VCaP (cell line): ENCODE results near the gene CCDC112.

Experiments
- H3K27ac ChIP-seq: fragments of 450-650 bp; 2 replicates; pipeline ENCODE4 v1.5.1; 2017
- TF ChIP-seq, protein P1 (sequence below): fragments of 450-650 bp; conservative IDR thresholded peaks from 2 replicates; pipeline ENCODE4 v1.5.1; 2017; ENCODE audit warnings: mild to moderate bottlenecking, moderate library complexity

Gene CCDC112, protein sequence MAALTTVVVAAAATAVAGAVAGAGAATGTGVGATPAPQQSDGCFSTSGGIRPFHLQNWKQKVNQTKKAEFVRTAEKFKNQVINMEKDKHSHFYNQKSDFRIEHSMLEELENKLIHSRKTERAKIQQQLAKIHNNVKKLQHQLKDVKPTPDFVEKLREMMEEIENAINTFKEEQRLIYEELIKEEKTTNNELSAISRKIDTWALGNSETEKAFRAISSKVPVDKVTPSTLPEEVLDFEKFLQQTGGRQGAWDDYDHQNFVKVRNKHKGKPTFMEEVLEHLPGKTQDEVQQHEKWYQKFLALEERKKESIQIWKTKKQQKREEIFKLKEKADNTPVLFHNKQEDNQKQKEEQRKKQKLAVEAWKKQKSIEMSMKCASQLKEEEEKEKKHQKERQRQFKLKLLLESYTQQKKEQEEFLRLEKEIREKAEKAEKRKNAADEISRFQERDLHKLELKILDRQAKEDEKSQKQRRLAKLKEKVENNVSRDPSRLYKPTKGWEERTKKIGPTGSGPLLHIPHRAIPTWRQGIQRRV

DNA sequence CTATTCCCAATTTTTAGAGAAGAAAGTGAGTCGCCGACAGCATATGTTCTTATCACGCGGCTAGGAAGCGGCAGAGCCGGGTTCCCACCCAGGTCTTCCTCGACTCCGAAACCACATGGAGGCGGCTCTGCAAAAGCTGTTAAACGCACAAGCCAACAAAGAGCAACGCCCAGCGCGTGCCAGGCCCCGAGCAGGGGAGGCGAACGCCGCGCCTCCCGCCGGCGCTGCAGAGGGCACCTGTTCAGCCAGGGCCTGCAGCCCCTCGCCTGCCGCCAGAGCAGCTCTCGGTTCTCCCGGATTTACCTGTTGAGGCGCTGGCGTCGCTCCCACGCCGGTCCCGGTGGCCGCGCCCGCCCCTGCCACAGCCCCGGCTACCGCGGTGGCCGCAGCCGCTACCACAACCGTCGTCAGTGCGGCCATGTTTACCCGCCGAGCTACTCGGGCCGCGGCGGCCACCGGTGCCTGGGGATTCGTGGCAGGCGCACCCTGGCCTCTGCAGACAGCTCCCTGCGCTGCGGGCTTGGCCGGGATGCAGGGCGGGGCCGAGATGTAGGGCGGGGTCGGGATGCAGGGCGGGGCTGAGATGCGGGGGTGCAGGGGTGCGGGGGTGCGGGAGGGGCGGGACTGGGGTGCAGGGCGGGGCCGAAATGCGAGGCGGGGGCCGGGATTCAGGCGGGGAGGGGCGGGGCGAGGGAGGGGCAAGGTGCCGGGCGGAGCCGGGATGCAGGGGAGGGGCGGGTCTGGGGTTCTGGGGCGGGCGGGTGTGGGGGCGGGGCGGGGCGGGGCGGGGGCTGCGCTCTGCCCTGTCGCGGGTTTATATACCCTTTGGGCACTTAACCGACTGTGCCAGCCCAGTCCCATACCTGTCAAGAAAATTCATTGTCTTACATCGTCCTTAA, at the start of gene CCDC112:
Gene CCDC112 (minus strand): TSS at position 531 of the 899 bp plus-strand sequence. CDS start 111 bp downstream, at position 420.
- H3K27ac ChIP-seq, result peak within 1 kb of the TSS; percentile 83

DNA sequence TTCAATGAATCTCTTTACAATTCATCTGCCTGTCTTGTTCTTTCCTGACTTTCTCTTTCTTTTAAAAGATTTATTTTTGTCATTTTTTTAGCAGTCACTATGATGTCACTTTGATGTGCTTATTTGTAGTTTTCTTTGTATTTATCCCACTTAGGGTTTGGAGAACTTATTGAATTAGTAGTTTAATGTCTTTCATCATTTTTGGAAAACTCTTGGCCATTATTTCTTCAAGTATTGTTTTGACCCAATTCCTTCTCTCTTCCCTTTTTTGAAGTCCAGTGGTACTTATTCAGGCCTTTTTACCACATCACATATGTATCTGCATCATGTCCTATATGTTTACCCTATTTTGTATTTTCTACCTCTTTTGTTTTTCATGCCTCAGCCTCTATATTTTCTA, 48.9 kb upstream of the CCDC112 start:
- H3K27ac ChIP-seq, result no peak overlapping the region
- TF ChIP-seq, protein P1, sequence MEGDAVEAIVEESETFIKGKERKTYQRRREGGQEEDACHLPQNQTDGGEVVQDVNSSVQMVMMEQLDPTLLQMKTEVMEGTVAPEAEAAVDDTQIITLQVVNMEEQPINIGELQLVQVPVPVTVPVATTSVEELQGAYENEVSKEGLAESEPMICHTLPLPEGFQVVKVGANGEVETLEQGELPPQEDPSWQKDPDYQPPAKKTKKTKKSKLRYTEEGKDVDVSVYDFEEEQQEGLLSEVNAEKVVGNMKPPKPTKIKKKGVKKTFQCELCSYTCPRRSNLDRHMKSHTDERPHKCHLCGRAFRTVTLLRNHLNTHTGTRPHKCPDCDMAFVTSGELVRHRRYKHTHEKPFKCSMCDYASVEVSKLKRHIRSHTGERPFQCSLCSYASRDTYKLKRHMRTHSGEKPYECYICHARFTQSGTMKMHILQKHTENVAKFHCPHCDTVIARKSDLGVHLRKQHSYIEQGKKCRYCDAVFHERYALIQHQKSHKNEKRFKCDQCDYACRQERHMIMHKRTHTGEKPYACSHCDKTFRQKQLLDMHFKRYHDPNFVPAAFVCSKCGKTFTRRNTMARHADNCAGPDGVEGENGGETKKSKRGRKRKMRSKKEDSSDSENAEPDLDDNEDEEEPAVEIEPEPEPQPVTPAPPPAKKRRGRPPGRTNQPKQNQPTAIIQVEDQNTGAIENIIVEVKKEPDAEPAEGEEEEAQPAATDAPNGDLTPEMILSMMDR, result no peak

More for the DNA sequence above, at the start of gene CCDC112:
- TF ChIP-seq, protein P1, result no peak

DNA sequence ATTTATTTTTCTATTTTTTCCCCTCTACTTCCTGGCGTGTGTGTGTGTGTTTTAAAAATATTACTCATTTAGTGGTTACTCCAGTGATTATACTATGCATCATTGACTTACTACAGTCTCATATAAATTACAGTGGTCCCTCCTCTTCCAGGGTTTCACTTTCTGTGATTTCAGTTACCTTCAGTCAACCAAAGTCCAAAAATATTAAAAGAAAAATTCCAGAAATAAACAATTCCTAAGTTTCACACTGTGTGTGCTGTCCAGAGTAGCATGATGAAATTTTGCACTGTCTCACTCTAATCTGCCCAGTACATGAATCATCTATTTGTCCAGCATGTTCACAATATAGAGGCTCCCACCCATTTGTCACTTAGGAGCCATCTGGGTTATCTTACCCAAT, 47.4 kb upstream of the CCDC112 start:
- TF ChIP-seq, protein P1, result no peak
- H3K27ac ChIP-seq, result no peak overlapping the region

DNA sequence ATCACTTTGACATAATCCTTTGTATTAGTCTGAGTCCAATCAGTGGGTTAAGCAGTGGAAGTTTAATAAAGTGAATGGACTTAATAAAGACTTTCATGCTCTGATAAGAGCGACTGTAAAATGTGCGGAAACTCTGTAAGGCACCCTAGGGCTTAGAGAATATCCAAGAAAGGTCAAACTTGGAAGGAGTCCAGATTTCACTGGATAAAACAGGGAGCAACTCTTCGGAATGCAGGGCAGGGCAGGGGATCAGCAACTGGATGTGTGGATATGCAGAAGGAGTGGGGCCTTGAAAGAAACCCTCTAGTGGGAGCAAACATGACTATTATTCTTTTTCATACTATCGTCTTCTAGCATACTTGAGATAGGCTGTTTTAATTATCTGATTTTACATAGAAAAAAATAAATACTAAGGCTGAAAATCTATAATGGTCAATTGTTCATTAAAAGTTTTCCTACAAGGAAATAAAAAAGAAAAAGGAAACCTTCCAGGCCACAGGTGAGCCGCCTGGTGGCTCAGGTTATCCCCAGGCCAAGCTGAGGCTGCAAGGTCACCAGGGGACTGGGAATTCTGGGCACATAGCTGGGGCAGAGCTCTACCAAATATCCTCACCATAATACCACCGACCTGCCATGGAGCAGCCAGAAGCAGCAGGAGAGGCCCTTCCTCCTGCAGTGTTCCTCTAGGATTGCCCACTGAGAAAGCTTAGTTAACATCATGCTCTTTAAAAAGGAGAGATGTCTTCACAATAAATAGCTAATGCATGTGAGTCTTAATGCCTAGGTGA, 46.3 kb upstream of the CCDC112 start:
- TF ChIP-seq, protein P1, result no peak
- no peak overlapping the region for H3K27ac ChIP-seq

DNA sequence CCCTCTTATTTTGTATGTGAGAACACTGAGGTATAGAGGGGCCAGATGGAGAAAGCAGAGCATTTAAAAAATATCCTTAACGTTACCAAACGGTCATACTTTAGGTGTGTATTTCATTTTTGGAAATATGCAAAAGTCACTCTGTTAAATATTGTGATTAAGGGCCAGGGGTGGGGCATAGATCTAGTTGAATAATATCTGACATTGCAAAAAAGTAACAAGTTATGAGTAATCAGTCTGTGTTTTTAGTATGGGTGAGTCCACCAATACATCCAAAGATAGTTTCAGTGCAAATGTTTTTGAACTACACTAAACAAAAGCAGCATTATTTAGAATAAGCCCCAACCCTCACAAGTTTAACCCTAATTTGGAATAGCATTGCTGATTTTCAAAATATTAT, 45.3 kb upstream of the CCDC112 start:
- TF ChIP-seq, protein P1, result no peak
- H3K27ac ChIP-seq, result no peak overlapping the region

DNA sequence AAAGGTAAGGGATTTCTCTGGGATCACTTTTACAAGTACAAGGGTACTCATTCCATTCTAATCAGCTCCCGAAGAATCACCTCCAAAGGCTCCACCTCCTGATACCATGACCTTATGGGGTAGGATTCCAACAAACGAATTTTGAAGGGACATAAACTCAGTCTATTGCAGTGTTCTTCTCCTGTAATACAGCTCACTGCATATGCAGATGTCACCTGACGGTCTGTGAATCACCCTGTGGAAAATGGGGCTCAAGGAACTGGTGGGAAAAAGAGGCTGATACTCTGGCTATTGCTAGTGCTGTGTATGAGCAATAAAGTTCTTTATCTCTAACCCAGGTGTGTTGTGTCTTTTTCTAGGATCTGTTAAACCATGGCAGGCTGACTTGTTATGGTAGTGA, 42.4 kb upstream of the CCDC112 start:
- TF ChIP-seq, protein P1, result no peak
- no peak overlapping the region for H3K27ac ChIP-seq
